ENCODE data around the gene CNFN.
"Not testable (repeated sequence)": the region's sequence is repeated elsewhere in the genome, so short reads cannot be mapped to it uniquely, and the experiment has no call there.

CNFN gene

DNA sequence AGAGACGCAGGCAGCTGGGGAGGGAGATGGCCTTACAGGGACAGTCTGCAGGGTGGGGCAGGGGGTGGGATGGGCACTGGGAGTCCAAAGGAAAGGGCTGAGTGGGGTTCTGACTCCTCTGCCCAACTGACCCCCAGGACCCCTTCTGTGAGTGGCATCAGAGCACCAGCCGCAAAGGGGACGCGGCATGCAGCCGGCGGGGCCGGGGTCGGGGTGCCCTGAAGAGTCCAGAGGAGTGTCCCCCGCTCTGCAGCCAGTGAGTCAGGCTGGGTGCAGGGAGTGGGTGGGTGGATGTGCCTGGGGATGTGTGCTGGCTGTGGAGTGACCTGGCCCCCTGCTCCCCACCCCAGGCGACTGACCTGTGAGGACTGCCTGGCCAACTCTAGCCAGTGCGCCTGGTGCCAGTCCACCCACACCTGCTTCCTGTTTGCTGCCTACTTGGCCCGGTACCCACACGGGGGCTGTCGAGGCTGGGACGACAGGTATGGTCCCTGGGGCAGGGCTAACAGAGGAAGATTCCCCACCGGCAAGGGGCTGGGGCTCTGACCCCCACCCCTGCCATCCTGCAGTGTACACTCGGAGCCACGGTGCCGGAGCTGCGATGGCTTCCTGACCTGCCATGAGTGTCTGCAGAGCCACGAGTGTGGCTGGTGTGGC lies 38.9 kb downstream of the CNFN start:
- DNase-seq (ENCODE audit: low read depth) = no peak

DNA sequence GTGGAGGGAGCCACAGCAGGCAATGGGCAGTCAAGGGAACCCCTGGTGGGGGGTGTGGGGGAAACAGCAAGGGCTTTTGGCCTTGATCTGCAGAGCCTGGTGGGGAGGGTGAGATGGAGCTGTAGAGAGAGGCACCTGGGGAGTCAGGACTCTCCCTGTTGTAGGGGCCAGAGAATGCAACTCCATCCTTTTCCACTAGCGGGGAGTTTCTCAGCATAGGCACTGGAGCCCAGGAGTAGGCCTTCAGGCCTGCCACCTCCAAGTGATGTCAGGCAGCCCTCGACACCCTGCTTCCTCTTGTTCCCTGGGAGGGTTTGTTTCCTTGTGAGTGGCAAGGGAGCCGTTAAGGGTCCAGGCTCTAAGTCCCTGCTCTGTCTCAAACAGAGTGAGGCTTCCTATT lies 39.7 kb downstream of the CNFN start:
- DNase-seq (ENCODE audit: low read depth) = no peak

DNA sequence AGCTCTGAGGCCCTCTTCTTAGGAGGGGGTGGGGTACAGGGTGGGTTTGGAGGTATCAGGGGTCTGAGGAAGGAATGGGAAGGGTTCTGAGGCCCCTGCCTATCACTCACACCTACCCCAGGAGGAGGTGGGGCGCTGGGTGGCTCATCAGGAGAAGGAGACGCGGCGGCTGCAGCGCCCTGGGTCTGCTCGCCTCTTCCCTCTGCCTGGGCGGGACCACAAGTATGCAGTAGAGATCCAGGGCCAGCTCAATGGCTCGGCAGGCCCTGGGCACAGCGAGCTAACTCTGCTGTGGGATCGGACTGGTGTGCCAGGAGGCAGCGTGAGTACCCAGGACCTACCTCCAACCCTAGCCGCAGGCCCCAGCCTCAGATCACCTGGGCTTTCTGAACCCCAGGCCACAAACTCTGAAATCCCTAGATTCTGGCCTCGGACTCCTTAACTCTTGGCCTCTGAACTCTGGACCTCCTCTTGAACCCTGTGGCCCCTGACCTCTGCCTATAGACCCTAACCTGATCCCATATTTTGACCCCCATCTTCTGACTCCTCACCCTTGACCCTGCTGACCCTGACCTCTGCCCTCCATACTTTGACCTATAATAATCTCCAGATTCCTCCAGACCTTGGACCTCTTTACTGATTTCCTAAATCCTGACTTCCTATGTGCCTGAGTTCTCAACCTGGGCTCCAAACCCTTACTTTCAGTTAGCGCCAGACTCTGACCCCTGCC lies 40.6 kb downstream of the CNFN start:
- DNase-seq (ENCODE audit: low read depth) = no peak

DNA sequence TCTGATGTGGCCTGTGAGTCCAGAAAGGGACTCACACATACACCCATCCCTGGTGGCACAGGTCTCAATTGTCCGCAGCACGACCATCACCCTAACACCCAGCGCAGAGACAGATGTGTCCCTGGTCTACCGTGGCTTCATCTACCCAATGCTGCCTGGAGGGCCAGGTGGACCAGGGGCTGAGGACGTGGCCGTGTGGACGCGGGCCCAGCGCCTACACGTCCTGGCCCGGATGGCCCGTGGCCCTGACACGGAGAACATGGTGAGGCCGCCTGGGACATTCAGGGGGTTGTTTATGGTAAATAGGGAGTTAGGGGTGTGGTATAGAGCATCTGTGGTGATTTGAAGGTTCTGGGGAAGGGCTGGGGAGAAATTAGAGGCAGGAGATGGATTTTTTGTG lies 41.9 kb downstream of the CNFN start:
- no peak for DNase-seq (ENCODE audit: low read depth)

DNA sequence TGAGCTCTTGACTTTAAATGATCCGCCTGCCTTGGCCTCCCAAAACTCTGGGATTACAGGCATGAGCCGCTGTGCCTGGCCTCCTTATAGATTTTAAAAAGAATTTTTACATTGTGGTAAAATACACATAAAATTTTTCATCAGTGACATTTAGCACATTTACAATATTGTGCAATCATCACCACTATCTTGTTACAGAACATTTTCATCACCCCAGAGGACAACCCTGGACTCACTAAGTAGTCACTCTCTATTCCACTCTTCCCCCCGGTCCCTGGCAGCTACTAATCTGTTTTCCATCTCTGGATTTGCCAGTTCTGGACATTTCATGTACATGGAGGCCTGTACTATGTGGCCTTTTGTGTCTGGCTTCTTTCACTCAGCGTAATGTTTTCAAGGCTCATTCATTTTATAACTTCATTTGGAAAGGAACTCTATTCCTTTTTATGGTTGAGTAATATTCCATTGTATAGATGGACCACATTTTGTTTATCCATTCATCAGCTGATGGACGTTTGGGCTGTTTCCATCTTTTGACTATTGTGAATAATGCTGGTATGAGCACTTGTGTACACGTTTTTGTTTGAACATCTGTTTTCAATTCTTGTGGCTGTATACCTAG lies 44.8 kb downstream of the CNFN start:
- no peak for DNase-seq (ENCODE audit: low read depth)

DNA sequence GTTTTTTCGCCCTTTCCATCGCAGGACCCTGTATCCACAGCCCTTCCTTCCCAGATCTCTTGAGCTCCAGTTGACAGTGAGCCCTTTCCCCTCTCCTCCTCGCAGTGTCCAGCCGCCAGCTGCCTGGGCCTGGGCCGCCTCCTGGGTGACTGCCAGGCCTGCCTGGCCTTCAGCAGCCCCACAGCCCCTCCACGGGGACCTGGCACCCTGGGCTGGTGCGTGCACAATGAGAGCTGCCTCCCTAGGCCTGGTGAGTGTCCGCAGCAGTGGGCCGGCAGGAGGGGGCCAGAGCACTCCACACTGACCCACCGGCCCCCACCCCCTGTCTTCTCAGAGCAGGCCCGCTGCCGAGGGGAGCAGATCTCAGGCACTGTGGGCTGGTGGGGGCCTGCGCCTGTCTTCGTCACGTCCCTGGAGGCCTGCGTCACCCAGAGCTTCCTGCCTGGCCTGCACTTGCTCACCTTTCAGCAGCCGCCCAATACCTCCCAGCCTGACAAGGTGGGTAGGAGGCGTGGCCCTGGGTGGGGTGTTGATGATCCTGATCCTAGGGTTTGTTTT lies 45.7 kb downstream of the CNFN start:
- DNase-seq (ENCODE audit: low read depth) = no peak

DNA sequence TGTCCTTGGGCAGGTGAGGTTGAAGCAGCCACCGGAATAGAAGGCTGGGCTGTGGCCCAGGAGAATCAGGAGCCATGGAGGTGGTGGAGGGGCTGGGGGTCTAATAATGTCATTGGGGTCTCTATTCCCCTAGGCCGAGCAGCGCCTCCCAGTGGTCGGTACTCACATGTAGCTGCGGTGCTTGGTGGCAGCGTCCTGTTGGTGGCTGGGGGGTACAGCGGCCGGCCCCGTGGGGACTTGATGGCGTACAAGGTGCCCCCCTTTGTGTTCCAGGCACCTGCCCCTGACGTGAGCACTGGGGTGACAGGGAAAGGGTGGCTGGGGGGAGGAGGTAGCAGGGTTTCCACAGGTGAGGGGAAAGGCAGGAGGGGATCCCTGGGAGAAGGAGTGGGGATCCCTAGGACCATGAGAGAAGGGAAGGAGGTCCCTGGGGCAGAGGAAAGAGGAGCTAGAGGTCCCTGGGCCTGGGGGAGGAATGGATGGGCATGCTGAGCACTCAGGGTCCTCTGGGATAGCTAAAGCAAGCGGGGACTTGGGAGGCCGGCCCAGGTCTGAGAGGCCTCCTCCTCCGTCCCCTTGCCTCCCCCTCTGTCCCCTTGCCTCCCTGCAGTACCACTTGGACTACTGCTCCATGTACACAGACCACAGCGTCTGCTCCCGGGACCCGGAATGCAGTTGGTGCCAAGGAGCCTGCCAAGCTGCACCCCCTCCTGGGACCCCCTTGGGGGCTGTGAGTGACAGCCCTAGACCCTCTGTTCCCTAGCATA lies 46.6 kb downstream of the CNFN start:
- no peak for DNase-seq (ENCODE audit: low read depth)

DNA sequence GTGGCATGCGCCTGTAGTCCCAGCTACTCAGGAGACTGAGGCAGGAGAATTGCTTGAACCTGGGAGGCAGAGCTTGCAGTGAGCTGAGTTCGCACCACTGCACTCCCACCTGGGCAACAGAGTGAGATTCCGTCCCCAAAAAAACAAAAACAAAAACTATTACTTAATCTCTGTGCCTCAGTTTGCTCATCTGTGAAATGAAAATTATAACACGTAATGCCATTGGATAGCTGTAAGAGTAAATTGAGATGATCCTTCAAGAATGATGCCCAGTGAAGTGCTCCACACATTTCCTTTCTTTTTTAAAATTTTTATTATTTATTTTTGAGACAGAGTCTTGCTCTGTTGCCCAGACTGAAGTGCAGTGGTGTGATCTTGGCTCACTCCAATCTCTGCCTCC lies 50.2 kb downstream of the CNFN start:
- DNase-seq (ENCODE audit: low read depth) = not testable (repeated sequence)

DNA sequence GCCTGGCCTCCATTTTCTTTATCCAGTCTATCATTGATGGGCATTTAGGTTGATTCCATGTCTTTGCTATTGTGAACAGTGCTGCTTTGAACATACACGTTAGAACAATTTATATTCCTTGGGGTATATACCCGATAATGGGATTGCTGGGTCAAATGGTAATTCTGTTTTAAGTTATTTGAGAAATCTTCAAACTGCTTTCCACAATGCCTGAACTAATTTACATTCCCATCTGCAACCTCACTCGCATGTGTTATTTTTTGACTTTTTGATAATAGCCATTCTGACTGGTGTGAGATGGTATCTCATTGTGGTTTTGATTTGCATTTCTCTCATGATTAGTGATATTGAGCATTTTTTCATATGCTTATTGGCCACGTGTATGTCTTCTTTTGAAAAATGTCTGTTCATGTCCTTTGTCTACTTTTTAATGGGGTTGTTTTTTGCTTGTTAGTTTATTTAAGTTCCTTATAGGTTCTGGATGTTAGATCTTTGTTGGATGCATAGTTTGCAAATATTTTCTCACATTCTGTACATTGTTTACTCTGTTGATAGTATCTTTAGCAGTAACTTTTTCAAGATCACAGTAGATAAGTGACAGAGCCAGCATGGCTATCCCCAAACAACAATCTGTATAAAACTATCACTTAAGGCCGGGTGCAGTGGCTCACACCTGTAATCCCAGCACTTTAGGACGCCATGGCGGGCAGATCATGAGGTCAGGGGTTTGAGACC lies 50.8 kb downstream of the CNFN start:
- not testable (repeated sequence) for DNase-seq (ENCODE audit: low read depth)
